C4-2B (cell line): ENCODE measurements around the gene CMIP.

Source experiments
- ZFX ChIP-seq: fragments of 450-650 bp; IDR thresholded peaks from 2 replicates; pipeline ENCODE4 v1.6.1; 2017
- TF ChIP-seq, protein P1 (sequence below): fragments of 450-650 bp; conservative IDR thresholded peaks from 2 replicates; pipeline ENCODE4 v1.5.1; 2017; ENCODE audit warnings: mild to moderate bottlenecking

DNA sequence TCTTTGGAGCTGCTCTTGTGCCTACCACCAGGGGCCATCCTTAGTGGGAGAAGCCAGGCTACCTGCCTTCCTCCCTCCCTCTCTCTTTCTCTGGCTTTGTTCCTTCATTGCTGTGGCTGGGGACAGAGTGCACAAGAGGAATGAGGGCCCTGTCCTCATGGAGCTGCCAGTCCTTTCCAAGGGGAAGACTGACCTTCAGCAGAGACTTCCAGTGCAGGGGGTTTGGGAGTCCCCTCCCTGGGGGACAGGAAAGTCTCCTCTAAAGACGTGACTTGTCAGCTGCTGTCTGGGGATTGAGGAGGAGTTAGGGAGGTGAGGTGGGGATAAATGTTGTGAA, 108.1 kb downstream of the CMIP start:
- TF ChIP-seq, protein P1, sequence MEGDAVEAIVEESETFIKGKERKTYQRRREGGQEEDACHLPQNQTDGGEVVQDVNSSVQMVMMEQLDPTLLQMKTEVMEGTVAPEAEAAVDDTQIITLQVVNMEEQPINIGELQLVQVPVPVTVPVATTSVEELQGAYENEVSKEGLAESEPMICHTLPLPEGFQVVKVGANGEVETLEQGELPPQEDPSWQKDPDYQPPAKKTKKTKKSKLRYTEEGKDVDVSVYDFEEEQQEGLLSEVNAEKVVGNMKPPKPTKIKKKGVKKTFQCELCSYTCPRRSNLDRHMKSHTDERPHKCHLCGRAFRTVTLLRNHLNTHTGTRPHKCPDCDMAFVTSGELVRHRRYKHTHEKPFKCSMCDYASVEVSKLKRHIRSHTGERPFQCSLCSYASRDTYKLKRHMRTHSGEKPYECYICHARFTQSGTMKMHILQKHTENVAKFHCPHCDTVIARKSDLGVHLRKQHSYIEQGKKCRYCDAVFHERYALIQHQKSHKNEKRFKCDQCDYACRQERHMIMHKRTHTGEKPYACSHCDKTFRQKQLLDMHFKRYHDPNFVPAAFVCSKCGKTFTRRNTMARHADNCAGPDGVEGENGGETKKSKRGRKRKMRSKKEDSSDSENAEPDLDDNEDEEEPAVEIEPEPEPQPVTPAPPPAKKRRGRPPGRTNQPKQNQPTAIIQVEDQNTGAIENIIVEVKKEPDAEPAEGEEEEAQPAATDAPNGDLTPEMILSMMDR: no peak
- no peak for TF ChIP-seq ZFX
